ENCODE results near the gene LIN7B. TPM values are rescaled to one million over a fixed set of nuclear protein-coding genes. Genes with fewer than 3 reads are reported as not detected.

Gene LIN7B
- total and polyA plus RNA-seq, 9 of the 15 experiments (the other 6 are each of a cell fraction or from before 2014, with no cell fraction given) = 0.89 to 15.7 (median 4.0) TPM

- TF ChIP-seq ZNF707 (CRISPR knock-in tag; conservative IDR thresholded peaks at IDR 0.05) (no peak), HLTF (IDR thresholded peaks at IDR 0.05) (0 out of 2 replicates have a peak, but pooled peaks have one; percentile 35), NONO (IDR thresholded peaks at IDR 0.05; ENCODE audit: low read depth in 2 of 2, low read length in 1 of 2) (peak in 1 of 2 experiments; percentile 98; a peak in 2 of 4 replicates), NFIC (IDR thresholded peaks at IDR 0.05) (0 out of 2 replicates have a peak, but pooled peaks have one; percentile 24), MTA3 (IDR thresholded peaks at IDR 0.05; ENCODE audit: borderline replicate concordance) (peak; percentile 39; the same call in 1 of the 2 replicates), EP300 (IDR thresholded peaks at IDR 0.05; ENCODE audit: low read length) (no peak), ZNF318 (IDR thresholded peaks at IDR 0.05; ENCODE audit: borderline replicate concordance in 1 of 2, low read depth in 1 of 2) (no peak), DNMT1 (IDR thresholded peaks at IDR 0.05) (no peak), GABPB1 (CRISPR knock-in tag; IDR thresholded peaks at IDR 0.05) (peak; percentile 76; the same call in 1 of the 2 replicates), SP1 (CRISPR knock-in tag; IDR thresholded peaks at IDR 0.05) (peak; percentile 73), MXI1 (IDR thresholded peaks at IDR 0.05; ENCODE audit: low read depth, low read length) (no peak), ZNF644 (tag; IDR thresholded peaks at IDR 0.05; ENCODE audit: low read depth) (no peak)
- TF ChIP-seq, protein P1, sequence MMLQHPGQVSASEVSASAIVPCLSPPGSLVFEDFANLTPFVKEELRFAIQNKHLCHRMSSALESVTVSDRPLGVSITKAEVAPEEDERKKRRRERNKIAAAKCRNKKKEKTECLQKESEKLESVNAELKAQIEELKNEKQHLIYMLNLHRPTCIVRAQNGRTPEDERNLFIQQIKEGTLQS (IDR thresholded peaks at IDR 0.05) = peak; percentile 53; the same call in 1 of the 2 replicates
- TF ChIP-seq, protein P1 (CRISPR knock-in tag; conservative IDR thresholded peaks at IDR 0.05) = no peak
- TF ChIP-seq, protein P2, sequence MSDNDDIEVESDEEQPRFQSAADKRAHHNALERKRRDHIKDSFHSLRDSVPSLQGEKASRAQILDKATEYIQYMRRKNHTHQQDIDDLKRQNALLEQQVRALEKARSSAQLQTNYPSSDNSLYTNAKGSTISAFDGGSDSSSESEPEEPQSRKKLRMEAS (CRISPR knock-in tag; IDR thresholded peaks at IDR 0.05) = peak; percentile 54
- TF ChIP-seq, protein P3, sequence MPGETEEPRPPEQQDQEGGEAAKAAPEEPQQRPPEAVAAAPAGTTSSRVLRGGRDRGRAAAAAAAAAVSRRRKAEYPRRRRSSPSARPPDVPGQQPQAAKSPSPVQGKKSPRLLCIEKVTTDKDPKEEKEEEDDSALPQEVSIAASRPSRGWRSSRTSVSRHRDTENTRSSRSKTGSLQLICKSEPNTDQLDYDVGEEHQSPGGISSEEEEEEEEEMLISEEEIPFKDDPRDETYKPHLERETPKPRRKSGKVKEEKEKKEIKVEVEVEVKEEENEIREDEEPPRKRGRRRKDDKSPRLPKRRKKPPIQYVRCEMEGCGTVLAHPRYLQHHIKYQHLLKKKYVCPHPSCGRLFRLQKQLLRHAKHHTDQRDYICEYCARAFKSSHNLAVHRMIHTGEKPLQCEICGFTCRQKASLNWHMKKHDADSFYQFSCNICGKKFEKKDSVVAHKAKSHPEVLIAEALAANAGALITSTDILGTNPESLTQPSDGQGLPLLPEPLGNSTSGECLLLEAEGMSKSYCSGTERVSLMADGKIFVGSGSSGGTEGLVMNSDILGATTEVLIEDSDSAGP (CRISPR knock-in tag; IDR thresholded peaks at IDR 0.05) = peak; percentile 57; the same call in 1 of the 2 replicates
These were observed 36.2 kb downstream of the LIN7B start (continued) for GRCh38 chr19:49150106-49150943.
